HG03439 (cell line): ENCODE data around the gene ELF2.
"Not testable (repeated sequence)": the region's sequence is repeated elsewhere in the genome, so short reads cannot be mapped to it uniquely, and the experiment has no call there.

Source experiments
- ATAC-seq: cut with Tn5 transposase; IDR thresholded peaks from one replicate; pipeline ENCODE4 v1.9.1; 2021; ENCODE audit warnings: mild to moderate bottlenecking, moderate library complexity; ENCODE audit not compliant: unreplicated experiment

The ELF2 gene

GRCh38 chr4:139082750-139083606 is 94.0 kb downstream of the ELF2 start:
- ATAC-seq, result peak; percentile 89

- no peak for ATAC-seq
Observed at GRCh38 chr4:139078926-139079325, 98.1 kb downstream of the ELF2 start.

- no peak for ATAC-seq
Observed at GRCh38 chr4:139077567-139078355, 99.3 kb downstream of the ELF2 start.

GRCh38 chr4:139076016-139076744 is 100.8 kb downstream of the ELF2 start:
- no peak for ATAC-seq

GRCh38 chr4:139060591-139060990 is 116.4 kb downstream of the ELF2 start:
- no peak for ATAC-seq

- ATAC-seq, result not testable (repeated sequence)
Observed at GRCh38 chr4:139059026-139059425, 118.0 kb downstream of the ELF2 start.

- no peak for ATAC-seq
Observed at GRCh38 chr4:139054791-139055505, 122.1 kb downstream of the ELF2 start.

- no peak for ATAC-seq
Observed at GRCh38 chr4:139053909-139054308, 123.1 kb downstream of the ELF2 start.

GRCh38 chr4:139050446-139050845 is 126.6 kb downstream of the ELF2 start:
- ATAC-seq, result no peak

GRCh38 chr4:139048026-139048425 is 129.0 kb downstream of the ELF2 start:
- no peak for ATAC-seq

GRCh38 chr4:139044291-139044690 is 132.7 kb downstream of the ELF2 start:
- no peak for ATAC-seq

GRCh38 chr4:139042981-139043460 is 134.0 kb downstream of the ELF2 start:
- no peak for ATAC-seq

GRCh38 chr4:139038874-139039443 is 138.1 kb downstream of the ELF2 start:
- ATAC-seq, result no peak

GRCh38 chr4:139036885-139037284 is 140.1 kb downstream of the ELF2 start:
- ATAC-seq, result no peak

GRCh38 chr4:139035650-139036049 is 141.4 kb downstream of the ELF2 start:
- ATAC-seq, result no peak

GRCh38 chr4:139030614-139031235 is 146.3 kb downstream of the ELF2 start:
- ATAC-seq, result peak; percentile 57

GRCh38 chr4:139029866-139030363 is 147.1 kb downstream of the ELF2 start:
- not testable (repeated sequence) for ATAC-seq

- no peak for ATAC-seq
Observed at GRCh38 chr4:139028191-139028661, 148.8 kb downstream of the ELF2 start.

- ATAC-seq, result no peak
Observed at GRCh38 chr4:139027776-139028175, 149.2 kb downstream of the ELF2 start.
